K562 (cell line): ENCODE data around the gene DYNLT4. TPM values are rescaled to one million over a fixed set of nuclear protein-coding genes. Genes with fewer than 3 reads are reported as not detected.

Experiments
- C11orf30 ChIP-seq: fragments of 450-650 bp; IDR thresholded peaks from 2 replicates; pipeline ENCODE4 v1.6.1; 2016; ENCODE audit warnings: low read depth, mild to moderate bottlenecking
- DDX20 ChIP-seq: fragments of 450-650 bp; IDR thresholded peaks from 2 replicates; pipeline ENCODE4 v1.6.1; 2016; ENCODE audit warnings: missing genetic modification characterization, low read depth, mild to moderate bottlenecking, missing compliant biosample characterization, moderate library complexity
- DMBX1 ChIP-seq: fragments of 250-450 bp; sonication (Bioruptor Pico); IDR thresholded peaks from 2 replicates; pipeline ENCODE4 v1.8.0; 2022; ENCODE audit warnings: inconsistent platforms, mild to moderate bottlenecking, moderate library complexity, borderline replicate concordance
- FOXP1 ChIP-seq: sonication (generic); formaldehyde crosslinking; IDR thresholded peaks from 2 replicates; pipeline ENCODE4 v1.8.0; 2022; ENCODE audit warnings: mild to moderate bottlenecking, missing genetic modification reagents
- HDAC8 ChIP-seq: fragments of 450-650 bp; IDR thresholded peaks from 2 replicates; pipeline ENCODE4 v1.6.1; 2016; ENCODE audit warnings: mild to moderate bottlenecking, missing genetic modification characterization, moderate library complexity, missing compliant biosample characterization
- NCOA4 ChIP-seq: fragments of 450-650 bp; IDR thresholded peaks from 2 replicates; pipeline ENCODE4 v1.6.1; 2018; ENCODE audit warnings: mild to moderate bottlenecking; ENCODE audit not compliant: partially characterized antibody
- NCOR1 ChIP-seq: fragments of 450-650 bp; IDR thresholded peaks from 2 replicates; pipeline ENCODE4 v1.6.1; 2016; ENCODE audit warnings: mild to moderate bottlenecking, moderate library complexity
- NFATC3 ChIP-seq: fragments of 450-650 bp; IDR thresholded peaks from 2 replicates; pipeline ENCODE4 v1.6.1; 2017; ENCODE audit warnings: mild to moderate bottlenecking
- NR2C1 ChIP-seq, 2 experiments: fragments of 450-650 bp; IDR thresholded peaks; 2 replicates each; pipeline ENCODE4 v1.6.1; 2017; ENCODE audit warnings: mild to moderate bottlenecking in 2 of 2, antibody characterized with exemption in 1 of 2, inconsistent platforms in 1 of 2, missing compliant biosample characterization in 1 of 2, missing genetic modification characterization in 1 of 2
- PML ChIP-seq: IDR thresholded peaks from 2 replicates; pipeline ENCODE4 v1.6.1; 2012; ENCODE audit warnings: low read length, inconsistent platforms
- POLR2A ChIP-seq: fragments of 450-650 bp; conservative IDR thresholded peaks from 2 replicates; pipeline ENCODE4 v1.6.1; 2016
- SMAD3 ChIP-seq: fragments of 450-650 bp; formaldehyde crosslinking; conservative IDR thresholded peaks from 2 replicates; pipeline ENCODE4 v1.4.0; 2020; ENCODE audit warnings: mild to moderate bottlenecking
- SMAD4 ChIP-seq: fragments of 250-450 bp; sonication (Bioruptor Pico); conservative IDR thresholded peaks from 2 replicates; pipeline ENCODE4 v1.8.0; 2021; ENCODE audit warnings: inconsistent platforms, mild to moderate bottlenecking, moderate library complexity
- TBL1XR1 ChIP-seq, 2 experiments: IDR thresholded peaks; 2 replicates each; pipeline ENCODE4 v1.6.1; 2012; ENCODE audit warnings: improper control_type of control experiment in 2 of 2, low read length in 2 of 2, mild to moderate bottlenecking in 1 of 2
- ZNF12 ChIP-seq: sonication (generic); formaldehyde crosslinking; IDR thresholded peaks from 2 replicates; pipeline ENCODE4 v1.4.0; 2020; ENCODE audit warnings: mild to moderate bottlenecking, missing genetic modification reagents
- ZSCAN32 ChIP-seq: fragments of 450-650 bp; formaldehyde crosslinking; IDR thresholded peaks from 2 replicates; pipeline ENCODE4 v1.4.0; 2020; ENCODE audit warnings: mild to moderate bottlenecking, moderate library complexity
- polyA plus RNA-seq, 8 experiments: library from polyadenylated mRNA; depleted of rRNA in 4 of 8; stranded (reverse) in 5 of 8; unstranded in 3 of 8; fragments of >200 nt; fragmentation: Nextera tagmentation in 2 of 8; fragmentation: Illumina TruSeq in 1 of 8; extraction: Ambion mirVana in 2 of 8; extraction: Trizol in 1 of 8; gene quantifications; 2 replicates each; pipeline versions ENCODE4 v1.2.1 to v1.2.3, GENCODE V29; 2011 to 2014; ENCODE audit warnings: inconsistent platforms in 1 of 8, missing spikeins in 1 of 8
- total RNA-seq, 7 experiments: library from RNA; depleted of rRNA in 6 of 7; stranded (reverse); fragments of >200 nt in 6 of 7; fragmentation: Illumina TruSeq in 2 of 7; extraction: Trizol in 2 of 7; gene quantifications; 2 replicates each; pipeline versions ENCODE4 v1.2.1 to v1.2.3, GENCODE V29; 2011 to 2021; ENCODE audit warnings: low replicate concordance in 1 of 7
- TF ChIP-seq, protein P1 (sequence below): fragments of 250-450 bp; sonication (Bioruptor Pico); IDR thresholded peaks from 2 replicates; pipeline ENCODE4 v1.5.0; 2021
- TF ChIP-seq, protein P2 (sequence below): fragments of 450-650 bp; conservative IDR thresholded peaks from 2 replicates; pipeline ENCODE4 v1.6.1; 2016; ENCODE audit warnings: missing genetic modification characterization, low read depth, mild to moderate bottlenecking, control low read depth, missing compliant biosample characterization
- TF ChIP-seq, protein P3 (sequence below): sonication (generic); formaldehyde crosslinking; IDR thresholded peaks from 2 replicates; pipeline ENCODE4 v1.8.0; 2022; ENCODE audit warnings: mild to moderate bottlenecking, missing genetic modification reagents, borderline replicate concordance
- TF ChIP-seq, protein P4 (sequence below): sonication (generic); formaldehyde crosslinking; IDR thresholded peaks from 2 replicates; pipeline ENCODE4 v1.8.0; 2022; ENCODE audit warnings: mild to moderate bottlenecking, missing genetic modification reagents

Gene DYNLT4
- total and polyA plus RNA-seq, 9 of the 15 experiments (the other 6 are each of a cell fraction or from before 2014, with no cell fraction given) = 0.29 to 0.73 TPM; not detected in 7

DNA sequence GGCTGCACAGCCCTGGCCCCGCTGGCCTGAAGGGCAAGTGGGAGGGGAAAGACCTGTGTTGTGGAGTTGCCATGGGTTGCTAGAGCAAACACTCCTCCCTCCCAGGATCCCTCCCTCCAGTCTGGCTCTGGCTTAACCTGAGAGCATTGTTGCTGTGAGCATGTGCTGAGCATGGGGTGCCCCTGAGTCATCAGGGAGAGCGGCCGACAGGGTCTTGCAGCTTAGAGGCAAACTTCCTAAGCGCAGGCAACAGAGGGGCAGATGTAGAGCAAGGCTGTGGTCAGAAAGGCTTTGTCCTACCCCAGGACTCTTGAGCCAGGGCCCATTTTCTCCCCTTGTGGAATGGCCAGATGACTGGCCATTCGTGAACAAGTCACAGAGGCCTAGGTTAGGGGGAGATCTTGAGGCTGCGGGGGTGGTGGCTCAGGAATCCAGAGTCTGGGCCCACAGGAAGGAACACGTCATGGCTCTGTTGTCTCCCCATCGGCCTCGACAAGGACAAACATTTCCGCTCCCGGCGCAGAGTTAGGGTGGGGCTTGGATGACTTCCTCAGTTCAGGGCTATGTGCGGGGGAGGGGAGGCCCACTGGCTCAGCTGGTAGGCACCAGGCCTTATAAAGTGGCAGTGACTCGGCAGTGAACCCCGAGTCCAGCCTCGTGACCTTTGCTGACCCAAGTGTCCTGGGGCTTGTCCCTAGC, 362 bp upstream of the DYNLT4 start (continued):
- TF ChIP-seq NR2C1 (IDR thresholded peaks at IDR 0.05) (no peak), NR2C1 (tag; IDR thresholded peaks at IDR 0.05) (peak; percentile 54), HDAC8 (tag) (peak; percentile 92), DDX20 (tag) (peak; percentile 51; the same call in 1 of the 2 replicates), SMAD4 (peak; percentile 97), C11orf30 (peak; percentile 43), POLR2A (peak; percentile 88), NCOA4 (no peak), FOXP1 (peak; percentile 98), DMBX1 (peak; percentile 87), SMAD3 (CRISPR knock-in tag) (peak; percentile 88), ZNF12 (CRISPR knock-in tag) (no peak), NFATC3 (peak; percentile 72; the same call in 1 of the 2 replicates), ZSCAN32 (CRISPR knock-in tag) (peak; percentile 11; the same call in 1 of the 2 replicates), TBL1XR1 (IDR thresholded peaks at IDR 0.05; ENCODE audit: low read length in 2 of 2) (0 out of 4 replicates have a peak, but pooled peaks have one; percentile 25 to 38), NCOR1 (peak; percentile 74), PML (peak; percentile 66)
- TF ChIP-seq, protein P1, sequence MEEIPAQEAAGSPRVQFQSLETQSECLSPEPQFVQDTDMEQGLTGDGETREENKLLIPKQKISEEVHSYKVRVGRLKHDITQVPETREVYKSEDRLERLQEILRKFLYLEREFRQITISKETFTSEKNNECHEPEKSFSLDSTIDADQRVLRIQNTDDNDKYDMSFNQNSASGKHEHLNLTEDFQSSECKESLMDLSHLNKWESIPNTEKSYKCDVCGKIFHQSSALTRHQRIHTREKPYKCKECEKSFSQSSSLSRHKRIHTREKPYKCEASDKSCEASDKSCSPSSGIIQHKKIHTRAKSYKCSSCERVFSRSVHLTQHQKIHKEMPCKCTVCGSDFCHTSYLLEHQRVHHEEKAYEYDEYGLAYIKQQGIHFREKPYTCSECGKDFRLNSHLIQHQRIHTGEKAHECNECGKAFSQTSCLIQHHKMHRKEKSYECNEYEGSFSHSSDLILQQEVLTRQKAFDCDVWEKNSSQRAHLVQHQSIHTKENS = no peak
- TF ChIP-seq, protein P2, sequence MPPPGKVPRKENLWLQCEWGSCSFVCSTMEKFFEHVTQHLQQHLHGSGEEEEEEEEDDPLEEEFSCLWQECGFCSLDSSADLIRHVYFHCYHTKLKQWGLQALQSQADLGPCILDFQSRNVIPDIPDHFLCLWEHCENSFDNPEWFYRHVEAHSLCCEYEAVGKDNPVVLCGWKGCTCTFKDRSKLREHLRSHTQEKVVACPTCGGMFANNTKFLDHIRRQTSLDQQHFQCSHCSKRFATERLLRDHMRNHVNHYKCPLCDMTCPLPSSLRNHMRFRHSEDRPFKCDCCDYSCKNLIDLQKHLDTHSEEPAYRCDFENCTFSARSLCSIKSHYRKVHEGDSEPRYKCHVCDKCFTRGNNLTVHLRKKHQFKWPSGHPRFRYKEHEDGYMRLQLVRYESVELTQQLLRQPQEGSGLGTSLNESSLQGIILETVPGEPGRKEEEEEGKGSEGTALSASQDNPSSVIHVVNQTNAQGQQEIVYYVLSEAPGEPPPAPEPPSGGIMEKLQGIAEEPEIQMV (tag) = peak; percentile 68; the same call in 1 of the 2 replicates
- TF ChIP-seq, protein P3, sequence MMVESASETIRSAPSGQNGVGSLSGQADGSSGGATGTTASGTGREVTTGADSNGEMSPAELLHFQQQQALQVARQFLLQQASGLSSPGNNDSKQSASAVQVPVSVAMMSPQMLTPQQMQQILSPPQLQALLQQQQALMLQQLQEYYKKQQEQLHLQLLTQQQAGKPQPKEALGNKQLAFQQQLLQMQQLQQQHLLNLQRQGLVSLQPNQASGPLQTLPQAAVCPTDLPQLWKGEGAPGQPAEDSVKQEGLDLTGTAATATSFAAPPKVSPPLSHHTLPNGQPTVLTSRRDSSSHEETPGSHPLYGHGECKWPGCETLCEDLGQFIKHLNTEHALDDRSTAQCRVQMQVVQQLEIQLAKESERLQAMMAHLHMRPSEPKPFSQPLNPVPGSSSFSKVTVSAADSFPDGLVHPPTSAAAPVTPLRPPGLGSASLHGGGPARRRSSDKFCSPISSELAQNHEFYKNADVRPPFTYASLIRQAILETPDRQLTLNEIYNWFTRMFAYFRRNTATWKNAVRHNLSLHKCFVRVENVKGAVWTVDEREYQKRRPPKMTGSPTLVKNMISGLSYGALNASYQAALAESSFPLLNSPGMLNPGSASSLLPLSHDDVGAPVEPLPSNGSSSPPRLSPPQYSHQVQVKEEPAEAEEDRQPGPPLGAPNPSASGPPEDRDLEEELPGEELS (CRISPR knock-in tag) = peak; percentile 98; the same call in 1 of the 2 replicates
- TF ChIP-seq, protein P4, sequence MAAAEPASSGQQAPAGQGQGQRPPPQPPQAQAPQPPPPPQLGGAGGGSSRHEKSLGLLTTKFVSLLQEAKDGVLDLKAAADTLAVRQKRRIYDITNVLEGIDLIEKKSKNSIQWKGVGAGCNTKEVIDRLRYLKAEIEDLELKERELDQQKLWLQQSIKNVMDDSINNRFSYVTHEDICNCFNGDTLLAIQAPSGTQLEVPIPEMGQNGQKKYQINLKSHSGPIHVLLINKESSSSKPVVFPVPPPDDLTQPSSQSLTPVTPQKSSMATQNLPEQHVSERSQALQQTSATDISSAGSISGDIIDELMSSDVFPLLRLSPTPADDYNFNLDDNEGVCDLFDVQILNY (CRISPR knock-in tag) = peak; percentile 97; the same call in 1 of the 2 replicates
